ENCODE results near the gene SUSD6.

The SUSD6 gene

GRCh38 chr14:69611172-69612013 lies at the start of gene SUSD6:
SUSD6 (plus strand) TSS chr14:69611596; CDS start chr14:69658593, 46,997 bp downstream.
- peak; percentile 91 for DNase-seq

GRCh38 chr14:69561893-69562292 lies 49.5 kb upstream of the SUSD6 start:
- no peak for DNase-seq

GRCh38 chr14:69567563-69567962 lies 43.8 kb upstream of the SUSD6 start:
- DNase-seq: no peak

- no peak for DNase-seq
Measured at GRCh38 chr14:69569859-69570258, 41.5 kb upstream of the SUSD6 start.

GRCh38 chr14:69570836-69571330 lies 40.5 kb upstream of the SUSD6 start:
- DNase-seq: no peak

- no peak for DNase-seq
Measured at GRCh38 chr14:69571449-69572029, 39.9 kb upstream of the SUSD6 start.

GRCh38 chr14:69572030-69572840 lies 39.2 kb upstream of the SUSD6 start:
- DNase-seq: no peak

- no peak for DNase-seq
Measured at GRCh38 chr14:69572841-69573135, 38.6 kb upstream of the SUSD6 start.

GRCh38 chr14:69573205-69573830 lies 38.1 kb upstream of the SUSD6 start:
- no peak for DNase-seq

GRCh38 chr14:69573831-69574262 lies 37.5 kb upstream of the SUSD6 start:
- DNase-seq: no peak

GRCh38 chr14:69574263-69574953 lies 37.0 kb upstream of the SUSD6 start, which contains the start of gene CCDC177:
CCDC177 (minus strand) TSS chr14:69574871; CDS start chr14:69573622, 1,249 bp downstream.
- DNase-seq: peak; percentile 71

GRCh38 chr14:69574954-69575295 lies 36.5 kb upstream of the SUSD6 start:
- DNase-seq: no peak

- no peak for DNase-seq
Measured at GRCh38 chr14:69579476-69579875, 31.9 kb upstream of the SUSD6 start.

GRCh38 chr14:69580009-69580577 lies 31.3 kb upstream of the SUSD6 start:
- no peak for DNase-seq

GRCh38 chr14:69581316-69581935 lies 30.0 kb upstream of the SUSD6 start:
- no peak for DNase-seq

- DNase-seq: no peak
Measured at GRCh38 chr14:69582212-69582611, 29.2 kb upstream of the SUSD6 start.

- DNase-seq: no peak
Measured at GRCh38 chr14:69582829-69583228, 28.6 kb upstream of the SUSD6 start.

GRCh38 chr14:69584389-69584788 lies 27.0 kb upstream of the SUSD6 start:
- DNase-seq: no peak

GRCh38 chr14:69586404-69586803 lies 25.0 kb upstream of the SUSD6 start:
- DNase-seq: no peak

GRCh38 chr14:69587389-69587788 lies 24.0 kb upstream of the SUSD6 start:
- no peak for DNase-seq

- no peak for DNase-seq
Measured at GRCh38 chr14:69591317-69591716, 20.1 kb upstream of the SUSD6 start.
